Kidney (tissue), 14 donors: Measurements from ENCODE around the gene POLR2L. TPM values are rescaled to one million over a fixed set of nuclear protein-coding genes. Genes with fewer than 3 reads are reported as not detected.

ENCODE experiments used
- DNase-seq, 5 donors: peaks; one replicate each; pipeline ENCODE4 v3.0.0-alpha.2; 2013 to 2020
- FAIRE-seq: peaks from 2 replicates; lab custom pipeline; 2012; peaks lifted over from hg19 to GRCh38; lab: Jason Lieb, UNC
- H3K27ac ChIP-seq, 2 donors: one replicate each; pipeline ENCODE4 v1.7.0; 2013; ENCODE audit warnings: low read depth in 2 of 2, low read length in 2 of 2, inconsistent platforms in 1 of 2
- H3K27me3 ChIP-seq: one replicate; pipeline ENCODE4 v1.7.1; 2013; ENCODE audit warnings: low read length, inconsistent platforms; ENCODE audit not compliant: control insufficient read depth, insufficient read depth
- H3K36me3 ChIP-seq, 3 donors: one replicate each; pipeline versions ENCODE4 v1.7.0 to v1.7.1; 2013; ENCODE audit warnings: low read length in 3 of 3, control low read depth in 1 of 3, inconsistent platforms in 1 of 3; ENCODE audit not compliant: insufficient read depth in 3 of 3, control insufficient read depth in 2 of 3
- H3K4me1 ChIP-seq, 3 donors: one replicate each; pipeline versions ENCODE4 v1.7.0 to v1.7.1; 2013; ENCODE audit warnings: low read length in 3 of 3, inconsistent platforms in 1 of 3, low read depth in 1 of 3; ENCODE audit not compliant: control insufficient read depth in 2 of 3, insufficient read depth in 2 of 3
- H3K4me3 ChIP-seq, 3 donors: one replicate each; pipeline versions ENCODE4 v1.7.0 to v1.8.1; 2013; ENCODE audit warnings: low read length in 3 of 3, control low read depth in 1 of 3, inconsistent platforms in 1 of 3
- H3K9ac ChIP-seq, 3 donors: one replicate each; pipeline versions ENCODE4 v1.7.0 to v1.7.1; 2013; ENCODE audit warnings: low read length in 3 of 3, control low read depth in 1 of 3, inconsistent platforms in 1 of 3
- H3K9me3 ChIP-seq, 3 donors: one replicate each; pipeline versions ENCODE4 v1.7.0 to v1.7.1; 2013; ENCODE audit warnings: low read length in 3 of 3, control low read depth in 1 of 3, inconsistent platforms in 1 of 3; ENCODE audit not compliant: control insufficient read depth in 2 of 3, insufficient read depth in 1 of 3
- intact Hi-C: fragments of 100-400 bp; cut with DNase I; formaldehyde crosslinking; loops from one replicate; pipeline ENCODE4 v1.11.1; 2022
- polyA plus RNA-seq: library from polyadenylated mRNA; stranded (reverse); fragments of 350-450 nt; fragmentation: Illumina TruSeq; extraction: RNeasy Lipid Tissue Mini Kit (QIAGEN cat#74804); gene quantifications from one replicate; pipeline ENCODE4 v1.2.3, GENCODE V29; 2014; ENCODE audit warnings: low read depth, low replicate concordance; ENCODE audit not compliant: insufficient read depth
- total RNA-seq: library from RNA; stranded (reverse); fragmentation: NEBNext Ultra II Directional; extraction: Animal tissue kit (Norgen Biotek cat#: 25700); gene quantifications from one replicate; pipeline ENCODE4 v1.2.1, GENCODE V29; 2021
- TF ChIP-seq, protein P1 (sequence below): IDR thresholded peaks from 3 replicates; pipeline ENCODE4 v1.5.1; 2012; ENCODE audit warnings: mild to moderate bottlenecking, moderate library complexity, borderline replicate concordance; ENCODE audit not compliant: insufficient read depth; ENCODE audit errors: extremely low read depth
- donor health status: control.
- donor health status: control.
- donor health status: control.
- donor health status: control.
- donor health status: control.
- donor health status: DM: yes; HTN: yes; CAD: no.
- donor health status: Normal renal cell carcinoma (clear cell type).

Gene POLR2L
- total and polyA plus RNA-seq, 2 donors from 2014 or later: 107 to 376 TPM

DNA sequence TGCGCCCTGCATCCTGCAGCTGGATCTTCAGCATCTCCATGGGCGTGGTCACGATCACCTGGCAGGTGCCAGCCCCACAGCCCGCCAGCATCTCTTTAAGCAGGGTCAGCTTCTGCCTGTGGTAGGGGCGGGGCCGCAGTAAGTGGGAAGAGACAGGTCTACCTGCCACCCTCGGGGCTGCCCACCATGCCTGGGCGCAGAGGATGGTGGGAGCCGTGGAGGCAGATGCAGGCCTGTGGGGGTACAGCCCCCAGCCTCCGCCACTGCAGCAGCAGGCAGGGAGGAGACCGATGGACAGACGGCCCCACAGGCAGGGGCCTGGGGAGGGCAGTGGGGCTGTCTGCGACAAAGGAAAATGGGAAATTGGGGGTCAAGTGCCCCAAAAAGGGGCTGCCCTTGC lies 49.5 kb downstream of the POLR2L start:
- FAIRE-seq (no peak), DNase-seq (no peak)
- Histone ChIP-seq H3K4me3 (no peak overlapping the region), H3K27ac (no peak overlapping the region), H3K9me3 (no peaks in the 10 kb centered on the region), H3K4me1 (peaks cover 0 to 21% (median 8%) of the 10 kb centered on the region in 3 donors), H3K27me3 (no peaks in the 10 kb centered on the region), H3K36me3 (no peaks in the 10 kb centered on the region), H3K9ac (no peak overlapping the region)
- intact Hi-C loops: no loop called here
- TF ChIP-seq, protein P1, sequence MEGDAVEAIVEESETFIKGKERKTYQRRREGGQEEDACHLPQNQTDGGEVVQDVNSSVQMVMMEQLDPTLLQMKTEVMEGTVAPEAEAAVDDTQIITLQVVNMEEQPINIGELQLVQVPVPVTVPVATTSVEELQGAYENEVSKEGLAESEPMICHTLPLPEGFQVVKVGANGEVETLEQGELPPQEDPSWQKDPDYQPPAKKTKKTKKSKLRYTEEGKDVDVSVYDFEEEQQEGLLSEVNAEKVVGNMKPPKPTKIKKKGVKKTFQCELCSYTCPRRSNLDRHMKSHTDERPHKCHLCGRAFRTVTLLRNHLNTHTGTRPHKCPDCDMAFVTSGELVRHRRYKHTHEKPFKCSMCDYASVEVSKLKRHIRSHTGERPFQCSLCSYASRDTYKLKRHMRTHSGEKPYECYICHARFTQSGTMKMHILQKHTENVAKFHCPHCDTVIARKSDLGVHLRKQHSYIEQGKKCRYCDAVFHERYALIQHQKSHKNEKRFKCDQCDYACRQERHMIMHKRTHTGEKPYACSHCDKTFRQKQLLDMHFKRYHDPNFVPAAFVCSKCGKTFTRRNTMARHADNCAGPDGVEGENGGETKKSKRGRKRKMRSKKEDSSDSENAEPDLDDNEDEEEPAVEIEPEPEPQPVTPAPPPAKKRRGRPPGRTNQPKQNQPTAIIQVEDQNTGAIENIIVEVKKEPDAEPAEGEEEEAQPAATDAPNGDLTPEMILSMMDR: no peak

DNA sequence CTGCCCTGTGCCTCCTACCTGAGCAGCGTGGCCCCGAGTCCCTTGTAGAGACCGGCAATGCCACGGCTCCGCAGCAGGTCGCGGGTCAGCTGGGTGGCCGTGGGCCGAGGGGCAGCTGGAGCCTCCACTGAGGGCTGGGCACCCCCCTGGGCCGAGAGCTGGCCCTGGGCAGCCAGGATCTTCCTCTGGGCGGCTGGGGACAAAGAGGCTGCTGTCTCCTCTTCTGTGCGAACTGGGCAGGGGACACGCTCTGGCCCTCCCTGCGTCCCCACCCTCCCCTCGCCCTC lies 49.9 kb downstream of the POLR2L start:
- Histone ChIP-seq H3K36me3 (no peaks in the 10 kb centered on the region), H3K9ac (no peak overlapping the region), H3K4me1 (peaks cover 0 to 21% (median 8%) of the 10 kb centered on the region in 3 donors), H3K27me3 (no peaks in the 10 kb centered on the region), H3K27ac (no peak overlapping the region), H3K9me3 (no peaks in the 10 kb centered on the region), H3K4me3 (no peak overlapping the region)
- TF ChIP-seq, protein P1: no peak
- DNase-seq: no peak
- intact Hi-C loops: no loop called here
- FAIRE-seq: no peak

DNA sequence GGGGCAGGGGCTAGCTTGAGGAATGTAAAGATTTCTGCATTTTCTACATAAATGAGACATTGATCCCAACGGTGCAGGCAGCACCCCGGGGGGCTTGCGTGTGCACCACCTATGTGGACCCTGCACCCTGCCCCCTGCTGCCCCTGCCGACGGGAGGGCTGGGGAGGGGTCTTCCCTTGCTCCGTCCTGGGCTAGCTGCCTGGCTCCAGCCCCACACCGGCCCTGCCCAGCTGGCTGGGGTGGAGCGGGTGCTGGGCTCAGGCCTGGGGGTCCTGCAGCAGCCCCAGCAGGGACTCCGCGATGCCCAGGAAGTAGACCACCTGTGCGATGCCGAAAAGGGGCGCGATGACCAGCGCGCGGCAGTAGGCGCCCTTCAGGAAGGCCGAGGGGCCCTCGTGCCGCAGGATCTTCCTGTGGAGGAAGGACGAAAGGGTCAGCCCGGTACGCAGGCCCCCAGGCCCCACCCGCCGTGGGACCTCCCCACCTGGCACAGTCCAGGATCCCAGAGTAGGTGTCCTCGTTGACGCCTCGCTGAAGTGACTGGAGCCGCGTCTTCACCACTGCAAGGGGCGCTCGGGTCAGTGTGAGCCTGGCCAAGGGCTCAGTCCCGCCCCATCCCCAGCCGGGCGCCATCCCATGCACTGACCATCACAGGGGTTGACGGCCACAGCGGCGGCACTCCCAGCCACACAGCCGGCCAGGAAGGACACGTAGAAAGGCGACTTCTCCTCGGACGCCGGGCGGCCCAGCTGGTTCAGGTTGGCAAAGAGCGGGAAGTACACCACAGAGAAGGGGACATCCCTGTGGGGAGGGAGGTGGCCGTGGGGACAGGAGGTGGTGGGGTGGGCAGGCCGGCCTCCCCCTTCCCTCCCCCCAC lies 50.4 kb downstream of the POLR2L start:
- intact Hi-C loops: no loop called here
- Histone ChIP-seq H3K9ac (no peak overlapping the region), H3K4me3 (no peak overlapping the region), H3K27ac (no peak overlapping the region), H3K9me3 (no peaks in the 10 kb centered on the region), H3K27me3 (no peaks in the 10 kb centered on the region), H3K4me1 (peaks cover 0 to 19% (median 6%) of the 10 kb centered on the region in 3 donors), H3K36me3 (no peaks in the 10 kb centered on the region)
- DNase-seq: no peak
- TF ChIP-seq, protein P1: no peak
- no peak for FAIRE-seq
